GM15510 (cell line): ENCODE measurements around the gene AHNAK.

Source experiments
- POLR2A ChIP-seq: IDR thresholded peaks from 3 replicates; pipeline ENCODE4 v1.6.1; 2011; ENCODE audit warnings: borderline replicate concordance; ENCODE audit not compliant: insufficient read length; ENCODE audit errors: extremely low read depth

Gene AHNAK

DNA sequence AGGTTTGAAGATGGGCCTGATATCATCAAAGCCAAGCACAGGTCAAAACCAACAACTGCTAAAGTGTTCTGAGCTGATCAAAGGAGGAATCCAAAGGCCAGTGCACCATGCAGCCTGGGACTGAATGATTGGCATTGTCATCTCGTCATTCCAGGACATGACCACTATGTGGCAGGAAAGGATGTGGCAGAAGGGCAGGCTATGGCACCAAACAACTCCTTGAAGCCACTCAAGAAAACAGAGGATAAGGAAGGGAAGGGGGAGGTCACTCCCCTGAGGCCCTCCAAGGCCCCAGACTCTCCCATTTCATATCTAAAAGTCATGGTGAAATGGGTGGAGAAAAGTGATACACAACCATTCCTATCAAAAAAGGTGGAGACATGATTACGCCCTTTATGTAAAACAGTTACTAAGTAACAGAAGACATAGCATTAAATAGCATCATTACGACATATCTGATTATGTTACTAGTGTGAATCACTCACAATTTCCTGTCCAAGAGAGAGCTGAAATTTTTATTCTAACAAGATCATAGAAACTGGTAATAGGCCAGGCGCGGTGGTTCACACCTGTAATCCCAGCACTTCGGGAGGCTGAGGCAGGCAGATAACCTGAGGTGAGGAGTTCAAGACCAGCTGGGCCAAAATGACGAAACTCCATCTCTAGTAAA lies 49.3 kb downstream of the AHNAK start:
- no peak for TF ChIP-seq POLR2A

DNA sequence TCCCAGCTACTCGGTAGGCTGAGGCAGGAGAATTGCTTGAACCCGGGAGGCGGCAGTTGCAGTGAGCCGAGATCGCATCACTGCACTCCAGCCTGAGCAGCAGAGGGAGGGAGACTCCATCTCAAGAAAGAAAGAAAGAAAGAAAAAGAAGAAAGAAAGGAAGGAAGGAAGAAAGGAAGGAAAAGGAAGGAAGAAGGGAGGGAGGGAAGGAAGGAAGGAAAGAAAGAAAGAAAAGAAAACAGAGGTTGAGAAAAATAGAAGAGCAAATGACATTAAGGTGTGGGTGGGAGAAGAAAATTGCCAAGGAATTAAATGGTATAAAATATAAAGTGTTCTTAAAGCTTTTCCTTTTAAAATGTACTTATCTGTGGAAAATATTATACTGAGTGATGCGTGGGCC lies 49.9 kb downstream of the AHNAK start:
- no peak for TF ChIP-seq POLR2A

DNA sequence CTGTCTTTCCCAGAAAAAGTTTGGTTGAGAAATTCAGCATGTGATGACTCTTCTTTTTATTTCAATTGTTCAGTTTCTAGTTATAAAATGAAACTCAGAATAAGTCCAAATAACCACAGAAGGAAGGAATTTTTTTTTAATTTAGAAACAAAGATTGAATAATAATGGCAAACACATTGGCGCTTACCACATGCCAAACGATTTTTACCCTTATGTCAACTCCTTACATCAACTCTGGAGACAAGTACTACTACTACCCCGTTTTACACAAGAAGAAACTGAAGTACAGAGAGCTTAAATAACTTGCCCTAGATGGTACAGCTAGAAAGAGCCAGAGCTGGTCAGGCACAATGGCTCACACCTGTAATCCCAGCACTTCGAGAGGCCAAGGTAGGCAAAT lies 52.4 kb downstream of the AHNAK start:
- TF ChIP-seq POLR2A, result no peak

DNA sequence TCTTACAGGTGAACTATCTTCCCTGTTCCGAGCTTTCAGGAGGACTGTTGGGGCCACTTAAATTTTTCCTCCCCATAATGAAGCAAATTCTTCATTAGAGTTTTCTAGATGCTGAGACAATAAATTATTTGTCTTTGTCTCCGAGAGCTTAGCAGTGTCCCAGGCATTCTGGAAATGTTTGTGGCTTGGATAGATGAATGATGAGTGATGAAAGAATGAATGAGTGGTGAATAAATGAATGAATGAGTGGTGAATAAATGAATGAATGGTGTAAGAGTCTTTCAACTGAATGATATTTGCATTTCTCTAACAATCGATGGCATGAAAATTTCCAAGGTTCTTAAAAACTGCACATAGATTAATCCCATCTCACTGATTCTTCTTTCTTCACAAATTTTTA lies 52.8 kb downstream of the AHNAK start:
- no peak for TF ChIP-seq POLR2A

DNA sequence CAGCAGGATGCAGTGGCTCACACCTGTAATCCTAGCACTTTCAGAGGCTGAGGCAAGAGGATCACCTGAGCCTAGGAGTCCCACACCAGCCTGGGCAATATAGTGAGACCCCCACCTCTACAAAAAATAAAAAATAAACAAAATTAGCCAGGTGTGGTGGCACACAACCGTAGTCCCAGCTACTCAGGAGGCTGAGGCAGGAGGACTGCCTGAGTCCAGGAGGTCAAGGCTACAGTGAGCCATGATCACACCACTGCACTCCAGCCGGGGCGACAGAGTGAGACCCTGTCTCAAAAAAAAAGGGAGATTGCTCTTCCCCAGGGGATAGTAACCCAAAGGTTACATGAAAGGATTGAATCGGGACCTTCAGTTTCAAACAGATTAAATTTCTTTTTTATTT lies 54.0 kb downstream of the AHNAK start:
- TF ChIP-seq POLR2A, result no peak

DNA sequence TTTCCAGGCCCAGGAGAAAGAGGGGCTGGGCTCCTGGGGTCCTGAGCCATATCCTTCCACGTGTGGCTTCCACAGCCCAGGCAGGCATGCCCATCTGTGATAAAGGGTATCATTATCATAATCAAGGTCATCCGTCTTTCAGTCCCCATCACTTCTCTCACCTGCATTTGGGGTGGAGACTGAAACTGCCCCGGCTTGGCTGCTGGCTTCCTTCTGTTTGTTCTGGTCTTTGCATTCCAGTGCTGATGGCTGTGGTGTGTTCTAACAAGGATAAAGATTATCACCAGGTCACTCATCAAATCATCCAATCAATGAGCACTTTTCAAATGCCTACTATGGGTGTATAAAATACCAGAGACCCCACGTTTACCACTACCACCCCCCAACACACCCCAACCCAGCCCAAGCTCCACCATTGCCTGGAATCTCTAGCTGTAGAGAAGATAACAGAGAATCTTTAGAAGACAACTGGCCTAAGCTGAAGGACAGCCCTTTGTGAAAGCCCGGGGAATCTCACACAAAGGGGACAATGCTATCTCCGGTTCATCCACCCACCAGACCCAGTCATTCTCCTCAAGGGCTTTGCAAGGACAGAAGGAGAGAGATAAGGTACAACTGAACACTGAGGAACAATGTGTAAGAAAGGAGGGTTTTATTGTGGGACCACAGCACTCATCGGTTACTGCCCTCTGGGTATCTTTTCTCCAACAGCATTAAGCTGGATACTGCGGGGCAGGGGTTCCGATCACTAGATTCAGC lies 54.9 kb downstream of the AHNAK start:
- TF ChIP-seq POLR2A, result no peak

DNA sequence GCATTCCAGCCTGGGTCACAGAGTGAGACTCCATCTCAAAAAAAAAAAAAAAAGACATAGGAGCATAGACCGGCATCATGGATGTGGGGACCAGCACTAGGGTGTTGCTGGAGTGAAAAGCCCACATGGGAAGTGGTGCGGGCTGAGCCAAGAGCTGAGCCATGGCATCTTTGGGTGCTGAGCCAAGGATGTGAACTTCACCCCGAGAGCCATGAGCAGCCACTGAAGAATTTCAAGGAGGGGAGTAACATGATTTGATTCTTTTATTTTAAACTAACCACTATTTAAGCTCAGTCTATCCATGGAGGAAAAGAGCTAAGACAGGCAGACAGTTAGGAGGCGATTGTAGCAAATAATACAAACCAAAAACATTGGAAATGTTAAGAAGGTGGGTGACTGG lies 57.4 kb downstream of the AHNAK start:
- no peak for TF ChIP-seq POLR2A

DNA sequence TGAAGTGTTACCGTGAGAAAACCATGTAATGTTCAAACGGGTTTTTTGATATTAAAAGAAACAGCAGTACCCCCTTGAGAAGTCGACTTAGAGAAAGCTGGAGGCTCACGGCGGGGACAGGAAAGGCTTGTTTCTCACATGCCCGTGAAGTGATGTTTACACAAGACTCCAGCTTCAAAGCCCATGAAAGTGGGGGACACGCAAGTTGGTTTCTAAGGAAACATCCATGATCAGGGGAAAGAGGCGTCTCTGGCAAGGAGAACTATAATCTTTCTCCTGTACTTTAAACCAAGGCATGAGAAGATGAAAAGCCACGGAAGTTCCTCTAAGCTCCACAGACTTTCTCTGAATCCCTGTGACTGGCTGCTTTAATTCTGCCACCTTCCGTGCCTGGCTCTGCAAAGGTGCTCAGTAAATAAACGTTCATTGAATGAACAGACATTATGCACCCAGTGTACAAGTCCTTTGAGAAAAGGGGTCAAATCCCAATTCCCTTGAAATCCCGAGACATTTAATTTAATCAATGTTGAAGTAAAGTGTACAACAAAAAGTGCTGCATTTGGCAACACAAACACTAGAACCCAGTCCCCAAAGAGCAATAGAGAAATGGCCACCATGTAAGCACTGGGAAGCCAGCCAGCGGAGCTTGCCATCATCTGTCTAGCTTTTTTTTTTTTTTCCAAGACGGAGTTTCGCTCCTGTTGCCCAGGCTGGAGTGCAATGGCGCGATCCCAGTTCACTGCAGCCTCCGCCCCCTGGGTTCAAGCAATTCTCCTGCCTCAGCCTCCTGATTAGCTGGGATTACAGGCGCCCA lies 58.7 kb downstream of the AHNAK start:
- no peak for TF ChIP-seq POLR2A

DNA sequence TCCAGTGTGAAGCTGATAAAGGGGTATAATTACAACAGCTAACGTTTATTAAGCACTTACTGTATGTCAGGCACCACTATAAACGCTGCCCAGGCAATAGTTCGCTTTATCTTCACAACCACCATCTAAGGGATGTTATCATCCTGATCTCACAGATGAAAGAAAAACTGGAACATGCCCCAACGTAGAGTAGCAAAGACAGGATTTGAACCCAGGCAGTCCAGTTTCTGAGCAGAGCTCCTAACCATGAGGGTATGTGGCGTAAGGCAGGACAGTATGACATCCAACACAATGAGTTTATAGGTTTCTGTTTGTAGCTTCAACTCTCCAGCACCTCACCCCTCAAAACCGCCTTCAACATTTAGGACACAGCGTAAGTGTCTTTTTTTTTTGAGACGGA lies 59.5 kb downstream of the AHNAK start:
- TF ChIP-seq POLR2A, result no peak

DNA sequence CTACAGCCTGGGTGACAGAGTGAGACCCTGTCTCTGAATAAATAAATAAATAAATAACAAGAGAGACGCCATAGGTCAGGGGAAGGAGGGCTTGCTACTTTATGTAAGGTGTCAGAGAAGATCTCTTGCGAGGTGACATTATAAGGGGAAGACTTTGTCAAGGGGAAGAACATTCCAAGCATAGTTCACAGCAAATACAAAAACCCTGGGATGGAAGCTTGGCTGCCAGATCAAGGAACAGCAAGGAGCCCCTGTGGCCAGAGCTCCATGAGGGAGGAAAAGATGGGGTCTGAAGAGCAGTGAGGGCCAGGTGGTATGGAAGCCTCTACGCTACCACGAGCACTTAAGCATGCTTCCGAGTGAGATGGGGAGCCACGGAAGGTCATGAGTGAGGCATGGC lies 62.3 kb downstream of the AHNAK start:
- TF ChIP-seq POLR2A, result no peak

DNA sequence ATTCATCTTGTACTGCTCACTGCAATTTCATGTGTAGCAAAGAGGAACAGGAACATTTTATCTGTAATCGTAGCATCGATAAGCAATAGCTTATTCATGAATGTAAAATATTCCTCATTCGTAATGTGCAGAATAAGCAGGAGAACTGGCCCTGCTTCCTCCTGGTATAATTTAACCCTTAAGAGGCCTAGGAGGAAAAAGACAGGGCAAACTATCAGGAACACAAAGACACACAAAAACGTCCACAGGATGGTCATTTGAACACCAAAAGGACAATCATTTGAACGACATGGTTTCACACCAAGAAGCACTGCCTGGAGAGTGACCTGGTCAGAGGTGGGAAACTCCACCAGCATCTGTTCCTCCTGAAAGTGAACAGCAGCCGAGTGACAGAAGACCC lies 63.9 kb downstream of the AHNAK start:
- no peak for TF ChIP-seq POLR2A

DNA sequence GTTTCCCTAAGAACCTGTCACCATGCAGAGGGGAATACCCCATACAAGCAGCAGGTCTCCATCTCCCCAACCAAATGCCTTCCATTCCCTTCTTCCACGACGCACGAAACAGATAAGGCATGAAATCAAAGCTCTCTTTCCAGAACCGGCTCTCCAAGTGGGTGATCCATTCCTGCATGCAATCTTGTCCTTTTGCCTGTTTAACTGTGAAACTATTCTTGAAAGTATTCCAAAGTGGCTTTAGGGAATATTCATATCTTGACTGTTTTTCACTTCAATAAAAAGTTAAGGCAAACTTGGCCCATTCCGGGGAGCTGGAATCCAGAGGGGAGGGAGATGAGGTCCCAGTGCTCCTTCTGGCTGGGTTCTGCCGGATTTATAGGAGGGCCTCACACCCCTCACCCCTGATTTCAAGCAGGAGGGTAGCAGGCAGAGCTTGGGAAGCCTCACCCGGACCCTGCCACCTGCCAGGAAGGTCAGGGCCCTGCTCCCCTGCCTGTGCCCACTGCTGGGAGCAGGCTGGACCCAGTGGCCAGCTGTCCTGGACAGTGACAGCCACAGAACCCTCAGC lies 66.9 kb downstream of the AHNAK start:
- TF ChIP-seq POLR2A, result no peak

DNA sequence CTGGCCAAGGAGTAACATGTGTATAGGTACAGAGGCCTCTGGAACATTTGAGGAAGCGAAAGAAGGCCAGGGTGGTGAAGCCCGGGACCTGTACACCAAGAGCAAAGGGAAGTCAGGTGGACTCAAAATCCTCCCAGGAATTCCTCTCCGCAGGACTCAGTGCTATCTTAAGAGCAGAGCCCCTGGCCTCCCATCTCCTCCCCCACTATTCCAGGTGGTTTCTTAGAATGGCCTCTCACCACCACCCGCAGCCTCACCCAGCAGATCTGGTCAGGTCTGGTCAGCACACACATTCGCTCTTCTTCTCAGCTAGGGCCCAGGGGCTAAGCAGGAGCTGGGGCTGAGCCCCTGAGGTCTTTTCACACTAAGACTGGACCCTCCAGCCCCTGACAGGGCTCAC lies 68.7 kb downstream of the AHNAK start:
- no peak for TF ChIP-seq POLR2A

DNA sequence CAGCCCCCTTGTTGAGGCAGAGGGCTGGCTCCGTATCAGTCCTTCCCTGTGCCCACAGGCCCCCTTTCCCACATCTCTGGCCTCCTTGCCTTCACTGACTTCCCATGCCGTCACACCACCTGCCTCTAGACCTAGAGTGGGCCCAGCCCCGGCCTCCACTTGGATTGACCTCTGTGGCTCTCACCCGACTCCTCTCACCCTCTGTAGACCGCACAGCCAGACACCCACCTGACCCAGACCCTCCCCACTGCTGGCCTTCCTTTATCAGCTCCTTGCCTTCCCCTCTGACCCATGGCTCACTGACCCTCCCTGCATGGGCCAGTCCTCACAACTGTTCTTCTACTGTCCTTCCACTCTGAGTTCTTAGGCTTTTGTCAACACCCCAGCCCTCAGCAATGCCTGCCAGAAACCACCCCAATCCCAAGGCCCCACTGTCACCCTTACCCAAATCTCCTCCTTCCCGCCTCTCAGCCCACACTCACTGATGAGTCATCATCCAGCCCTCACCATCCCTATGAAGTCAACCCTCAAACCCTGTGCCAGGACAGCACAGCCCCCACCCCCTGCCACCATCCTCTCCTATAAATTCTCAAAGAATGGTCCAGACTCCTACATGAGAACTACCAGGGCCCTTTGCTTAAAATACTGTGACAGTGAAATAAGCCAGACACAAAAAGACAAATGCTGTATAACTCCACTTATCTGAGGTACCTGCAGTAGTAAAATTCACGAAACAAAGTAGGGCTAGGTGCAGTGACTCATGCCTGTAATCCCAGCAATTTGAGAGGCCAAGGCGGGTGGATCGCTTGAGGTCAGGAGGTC lies 74.3 kb downstream of the AHNAK start:
- TF ChIP-seq POLR2A, result no peak
